Measurements from ENCODE around the gene PCDH9. TPM values are rescaled to one million over a fixed set of nuclear protein-coding genes. Genes with fewer than 3 reads are reported as not detected.

PCDH9 gene
- total RNA-seq, 1 donor from 2014 or later: 3.7 TPM

- no peak overlapping the region for H3K4me3 ChIP-seq
- no peak for DNase-seq (ENCODE audit: extremely low spot score in 2 of 2)
- TF ChIP-seq POLR2AphosphoS5 (IDR thresholded peaks at IDR 0.05; ENCODE audit: insufficient read depth in 1 of 2, low read depth in 1 of 2): no peak
- no peak for TF ChIP-seq CTCF (IDR thresholded peaks at IDR 0.05)
- no peak for TF ChIP-seq POLR2A (IDR thresholded peaks at IDR 0.05)
- no peaks in the 10 kb centered on the region for H3K4me1 ChIP-seq
- no peaks in the 10 kb centered on the region for H3K36me3 ChIP-seq
- no peak overlapping the region for H3K27ac ChIP-seq
- no peaks in the 10 kb centered on the region for H3K27me3 ChIP-seq
- H3K9me3 ChIP-seq: no peaks in the 10 kb centered on the region
- intact Hi-C loops (cut with DNase I): no loop called here
Observed at GRCh38 chr13:66567899-66568612, 662.1 kb downstream of the PCDH9 start.

GRCh38 chr13:66565279-66565678 is 664.9 kb downstream of the PCDH9 start:
- DNase-seq (ENCODE audit: extremely low spot score in 2 of 2): no peak
- TF ChIP-seq POLR2A (IDR thresholded peaks at IDR 0.05) (no peak), CTCF (IDR thresholded peaks at IDR 0.05) (no peak), POLR2AphosphoS5 (IDR thresholded peaks at IDR 0.05; ENCODE audit: insufficient read depth in 1 of 2, low read depth in 1 of 2) (no peak)
- Histone ChIP-seq H3K9me3 (no peaks in the 10 kb centered on the region), H3K27ac (no peak overlapping the region), H3K4me3 (no peak overlapping the region), H3K36me3 (no peaks in the 10 kb centered on the region), H3K27me3 (no peaks in the 10 kb centered on the region), H3K4me1 (no peaks in the 10 kb centered on the region)
- intact Hi-C loops (cut with DNase I): no loop called here

GRCh38 chr13:66563076-66563475 is 667.1 kb downstream of the PCDH9 start:
- Histone ChIP-seq H3K4me1 (no peaks in the 10 kb centered on the region), H3K27ac (no peak overlapping the region), H3K27me3 (no peaks in the 10 kb centered on the region), H3K4me3 (no peak overlapping the region), H3K9me3 (no peaks in the 10 kb centered on the region), H3K36me3 (no peaks in the 10 kb centered on the region)
- DNase-seq (ENCODE audit: extremely low spot score in 2 of 2): no peak
- intact Hi-C loops (cut with DNase I): no loop called here
- TF ChIP-seq POLR2AphosphoS5 (IDR thresholded peaks at IDR 0.05; ENCODE audit: insufficient read depth in 1 of 2, low read depth in 1 of 2): no peak
- no peak for TF ChIP-seq CTCF (IDR thresholded peaks at IDR 0.05)
- no peak for TF ChIP-seq POLR2A (IDR thresholded peaks at IDR 0.05)

GRCh38 chr13:66562054-66562453 is 668.1 kb downstream of the PCDH9 start:
- Histone ChIP-seq H3K36me3 (no peaks in the 10 kb centered on the region), H3K4me1 (no peaks in the 10 kb centered on the region), H3K4me3 (no peak overlapping the region), H3K27me3 (no peaks in the 10 kb centered on the region), H3K27ac (no peak overlapping the region), H3K9me3 (no peaks in the 10 kb centered on the region)
- TF ChIP-seq POLR2A (IDR thresholded peaks at IDR 0.05) (no peak), POLR2AphosphoS5 (IDR thresholded peaks at IDR 0.05; ENCODE audit: insufficient read depth in 1 of 2, low read depth in 1 of 2) (no peak)
- no peak for DNase-seq (ENCODE audit: extremely low spot score in 2 of 2)
- intact Hi-C loops (cut with DNase I): no loop called here

- TF ChIP-seq POLR2AphosphoS5 (IDR thresholded peaks at IDR 0.05; ENCODE audit: insufficient read depth in 1 of 2, low read depth in 1 of 2) (no peak), CTCF (IDR thresholded peaks at IDR 0.05) (no peak), POLR2A (IDR thresholded peaks at IDR 0.05) (no peak)
- Histone ChIP-seq H3K36me3 (no peaks in the 10 kb centered on the region), H3K27me3 (no peaks in the 10 kb centered on the region), H3K4me1 (no peaks in the 10 kb centered on the region), H3K4me3 (no peak overlapping the region), H3K27ac (no peak overlapping the region), H3K9me3 (no peaks in the 10 kb centered on the region)
- intact Hi-C loops (cut with DNase I): no loop called here
- DNase-seq (ENCODE audit: extremely low spot score in 2 of 2): no peak
Observed at GRCh38 chr13:66560991-66561390, 669.1 kb downstream of the PCDH9 start.
